Endodermal cell (in vitro differentiated cells): Measurements from ENCODE around the gene S100A3. TPM values are rescaled to one million over a fixed set of nuclear protein-coding genes. Genes with fewer than 3 reads are reported as not detected.
"Not testable (repeated sequence)": the region's sequence is repeated elsewhere in the genome, so short reads cannot be mapped to it uniquely, and the experiment has no call there.

Source experiments
- DNase-seq: peaks from one replicate; pipeline ENCODE4 v3.0.0-alpha.2; 2017
- H3K27ac ChIP-seq: 2 replicates; pipeline ENCODE4 v1.5.1; 2013; ENCODE audit warnings: mild to moderate bottlenecking, low read depth, low read length, moderate library complexity
- H3K27me3 ChIP-seq: 2 replicates; pipeline ENCODE4 v1.6.1; 2013; ENCODE audit warnings: mild to moderate bottlenecking, low read length, moderate library complexity; ENCODE audit not compliant: insufficient read depth, control insufficient read depth, poor library complexity, severe bottlenecking
- H3K36me3 ChIP-seq: 2 replicates; pipeline ENCODE4 v1.7.0; 2013; ENCODE audit warnings: mild to moderate bottlenecking, low read length, moderate library complexity; ENCODE audit not compliant: control insufficient read depth, insufficient read depth
- H3K4me1 ChIP-seq: one replicate; pipeline ENCODE4 v1.7.0; 2013; ENCODE audit warnings: low read length; ENCODE audit not compliant: control insufficient read depth, insufficient read depth
- H3K4me3 ChIP-seq: 2 replicates; pipeline ENCODE4 v1.5.1; 2013; ENCODE audit warnings: mild to moderate bottlenecking, low read length, moderate library complexity
- H3K9ac ChIP-seq: 2 replicates; pipeline ENCODE4 v1.6.1; 2013; ENCODE audit warnings: mild to moderate bottlenecking, low read length, moderate library complexity; ENCODE audit not compliant: poor library complexity, severe bottlenecking; ENCODE audit errors: extremely low read depth
- H3K9me3 ChIP-seq: 2 replicates; pipeline ENCODE4 v1.6.1; 2013; ENCODE audit warnings: mild to moderate bottlenecking, low read length, moderate library complexity; ENCODE audit not compliant: control insufficient read depth
- H3K27ac Mint-ChIP-seq: 2 replicates; pipeline ENCODE4 v1.8.0; 2020; ENCODE audit warnings: mixed read lengths
- H3K27me3 Mint-ChIP-seq: 2 replicates; pipeline ENCODE4 v1.8.0; 2021; ENCODE audit warnings: mild to moderate bottlenecking, mixed read lengths; ENCODE audit not compliant: insufficient read depth
- H3K36me3 Mint-ChIP-seq: 2 replicates; pipeline ENCODE4 v1.8.0; 2020; ENCODE audit warnings: low read depth, mixed read lengths
- H3K4me1 Mint-ChIP-seq: 2 replicates; pipeline ENCODE4 v1.8.0; 2020; ENCODE audit warnings: mixed read lengths
- H3K4me3 Mint-ChIP-seq: 2 replicates; pipeline ENCODE4 v1.8.0; 2020; ENCODE audit warnings: mild to moderate bottlenecking, moderate library complexity, mixed read lengths
- H3K9me3 Mint-ChIP-seq: 2 replicates; pipeline ENCODE4 v1.8.0; 2020; ENCODE audit warnings: mild to moderate bottlenecking, mixed read lengths
- WGBS, 2 experiments: methylation state at CpG; one replicate each; pipeline versions ENCODE4 v1.1.5 to v1.1.7; 2013; ENCODE audit warnings: missing lambda C conversion rate in 2 of 2, mixed read lengths in 1 of 2; ENCODE audit not compliant: insufficient coverage in 1 of 2, insufficient read length in 1 of 2; 5-methylcytosine and 5-hydroxymethylcytosine counted together
- total RNA-seq, 2 donors: library from RNA; stranded (reverse); fragmentation: NEBNext Ultra II Directional in 1 of 2; extraction: Animal tissue kit (Norgen Biotek cat#: 25700) in 1 of 2; gene quantifications; 2 replicates in 1 of 2; 3 replicates in 1 of 2; pipeline ENCODE4 v1.2.1, GENCODE V29; 2021
- TF ChIP-seq, protein P1 (sequence below): fragments of 200-600 bp; sonication (generic); conservative IDR thresholded peaks from 2 replicates; pipeline ENCODE4 v1.5.0; 2021; ENCODE audit warnings: antibody characterized with exemption, mild to moderate bottlenecking

S100A3 gene
- total RNA-seq, 2 donors from 2014 or later = not detected

DNA sequence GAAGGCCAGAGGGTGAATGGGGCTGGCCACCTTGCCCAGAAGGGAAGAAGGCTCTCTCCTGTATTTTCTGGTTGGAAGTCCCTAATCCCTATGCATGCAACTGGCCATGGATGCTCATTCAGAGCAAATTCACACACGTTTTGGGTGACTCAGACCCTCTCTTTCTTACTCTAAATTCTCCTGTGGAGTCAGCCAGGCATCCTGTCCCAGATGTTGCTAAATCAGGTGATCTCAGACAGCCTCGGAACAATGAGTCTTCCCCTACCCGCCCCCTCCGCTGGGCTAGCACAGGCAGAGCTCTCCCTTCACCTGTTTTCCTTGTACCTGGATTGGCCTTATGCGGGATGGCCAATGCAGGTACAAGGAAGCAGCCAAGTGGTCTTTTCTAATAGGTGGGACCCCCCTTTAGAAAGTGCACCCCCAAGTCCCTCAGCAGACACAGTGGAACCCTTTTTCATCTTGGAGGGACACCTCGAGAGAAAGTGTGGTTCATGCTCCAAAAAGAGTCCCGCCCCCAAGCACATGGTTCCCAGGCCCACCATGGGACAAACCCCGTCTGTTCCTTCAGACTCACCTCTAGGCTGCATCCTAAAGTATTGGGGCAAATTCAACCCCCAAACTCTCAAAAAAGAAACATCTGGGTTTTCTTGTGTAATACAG is 21.9 kb downstream of the S100A3 start:
- Histone ChIP-seq H3K4me1 (peaks cover 3% of the 10 kb centered on the region), H3K4me3 (no peak overlapping the region), H3K9ac (no peak overlapping the region), H3K36me3 (no peaks in the 10 kb centered on the region), H3K9me3 (no peaks in the 10 kb centered on the region), H3K27me3 (no peaks in the 10 kb centered on the region), H3K27ac (no peak overlapping the region)
- TF ChIP-seq, protein P1, sequence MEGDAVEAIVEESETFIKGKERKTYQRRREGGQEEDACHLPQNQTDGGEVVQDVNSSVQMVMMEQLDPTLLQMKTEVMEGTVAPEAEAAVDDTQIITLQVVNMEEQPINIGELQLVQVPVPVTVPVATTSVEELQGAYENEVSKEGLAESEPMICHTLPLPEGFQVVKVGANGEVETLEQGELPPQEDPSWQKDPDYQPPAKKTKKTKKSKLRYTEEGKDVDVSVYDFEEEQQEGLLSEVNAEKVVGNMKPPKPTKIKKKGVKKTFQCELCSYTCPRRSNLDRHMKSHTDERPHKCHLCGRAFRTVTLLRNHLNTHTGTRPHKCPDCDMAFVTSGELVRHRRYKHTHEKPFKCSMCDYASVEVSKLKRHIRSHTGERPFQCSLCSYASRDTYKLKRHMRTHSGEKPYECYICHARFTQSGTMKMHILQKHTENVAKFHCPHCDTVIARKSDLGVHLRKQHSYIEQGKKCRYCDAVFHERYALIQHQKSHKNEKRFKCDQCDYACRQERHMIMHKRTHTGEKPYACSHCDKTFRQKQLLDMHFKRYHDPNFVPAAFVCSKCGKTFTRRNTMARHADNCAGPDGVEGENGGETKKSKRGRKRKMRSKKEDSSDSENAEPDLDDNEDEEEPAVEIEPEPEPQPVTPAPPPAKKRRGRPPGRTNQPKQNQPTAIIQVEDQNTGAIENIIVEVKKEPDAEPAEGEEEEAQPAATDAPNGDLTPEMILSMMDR = no peak
- Mint-ChIP-seq H3K27me3 (peaks cover 12% of the 10 kb centered on the region), H3K27ac (no peak overlapping the region), H3K4me1 (peaks cover 9% of the 10 kb centered on the region), H3K9me3 (peaks cover 4% of the 10 kb centered on the region), H3K36me3 (no peaks in the 10 kb centered on the region), H3K4me3 (no peak overlapping the region)
- peak; percentile 77 for DNase-seq
- 78 to 83% methylated on average over 8 of the region's 8 CpGs for WGBS, 2 experiments

- 91 to 95% methylated on average over 6 to 8 of the region's 8 CpGs for WGBS, 2 experiments
- DNase-seq = peak; percentile 34
- Mint-ChIP-seq H3K27ac (no peak overlapping the region), H3K27me3 (peaks cover 13% of the 10 kb centered on the region), H3K36me3 (no peaks in the 10 kb centered on the region), H3K4me1 (peaks cover 9% of the 10 kb centered on the region), H3K9me3 (peaks cover 6% of the 10 kb centered on the region), H3K4me3 (no peak overlapping the region)
- H3K4me3 ChIP-seq = no peak overlapping the region
- H3K9me3 ChIP-seq = no peaks in the 10 kb centered on the region
- no peak overlapping the region for H3K27ac ChIP-seq
- peaks cover 5% of the 10 kb centered on the region for H3K4me1 ChIP-seq
- H3K9ac ChIP-seq = no peak overlapping the region
- TF ChIP-seq, protein P1 = no peak
- no peaks in the 10 kb centered on the region for H3K36me3 ChIP-seq
- no peaks in the 10 kb centered on the region for H3K27me3 ChIP-seq
These were observed 22.9 kb downstream of the S100A3 start for GRCh38 chr1:153526132-153526543.

DNA sequence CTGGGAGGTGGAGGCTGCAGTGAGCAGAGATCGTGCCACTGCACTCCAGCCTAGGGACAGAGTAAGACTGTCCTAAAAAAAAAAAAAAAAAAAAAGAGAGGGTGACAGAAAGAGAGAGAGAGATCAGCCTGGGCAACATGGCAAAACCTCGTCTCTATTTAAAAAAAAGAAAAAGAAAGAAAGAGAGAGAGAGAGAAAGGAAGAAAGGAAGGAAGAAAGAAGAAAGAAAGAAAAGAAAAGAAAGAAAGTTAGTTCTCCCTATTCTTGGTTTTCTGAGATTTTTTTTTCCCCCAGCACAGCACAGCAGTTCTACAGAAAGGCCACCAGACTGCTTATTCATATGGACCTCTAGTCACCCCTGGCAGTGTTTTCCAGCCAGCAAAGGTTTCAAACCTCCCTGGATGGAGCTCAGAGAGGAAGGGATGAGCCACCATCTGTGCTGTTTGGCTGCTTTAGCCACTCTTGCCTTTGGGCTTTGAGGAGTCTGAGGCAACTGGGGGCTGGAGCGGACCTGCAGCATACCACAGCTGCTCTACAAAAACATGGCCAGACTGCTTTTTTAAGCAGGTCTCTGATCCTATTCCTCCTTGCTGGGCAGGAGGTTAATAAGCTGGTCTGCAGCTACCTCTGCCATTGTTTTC is 23.9 kb downstream of the S100A3 start:
- peaks cover 16% of the 10 kb centered on the region for H3K27me3 Mint-ChIP-seq
- peaks cover 19% of the 10 kb centered on the region for H3K4me1 Mint-ChIP-seq
- WGBS, 2 experiments = 55 to 82% methylated on average over 2 to 3 of the region's 3 CpGs
- H3K36me3 ChIP-seq = no peaks in the 10 kb centered on the region
- no peaks in the 10 kb centered on the region for H3K36me3 Mint-ChIP-seq
- H3K4me3 ChIP-seq = no peak overlapping the region
- peak; percentile 42 for DNase-seq
- H3K27ac Mint-ChIP-seq = no peak overlapping the region
- no peaks in the 10 kb centered on the region for H3K9me3 ChIP-seq
- no peak overlapping the region for H3K9ac ChIP-seq
- TF ChIP-seq, protein P1 = no peak
- peaks cover 11% of the 10 kb centered on the region for H3K4me1 ChIP-seq
- no peaks in the 10 kb centered on the region for H3K27me3 ChIP-seq
- no peak overlapping the region for H3K4me3 Mint-ChIP-seq
- peaks cover 8% of the 10 kb centered on the region for H3K9me3 Mint-ChIP-seq
- no peak overlapping the region for H3K27ac ChIP-seq

DNA sequence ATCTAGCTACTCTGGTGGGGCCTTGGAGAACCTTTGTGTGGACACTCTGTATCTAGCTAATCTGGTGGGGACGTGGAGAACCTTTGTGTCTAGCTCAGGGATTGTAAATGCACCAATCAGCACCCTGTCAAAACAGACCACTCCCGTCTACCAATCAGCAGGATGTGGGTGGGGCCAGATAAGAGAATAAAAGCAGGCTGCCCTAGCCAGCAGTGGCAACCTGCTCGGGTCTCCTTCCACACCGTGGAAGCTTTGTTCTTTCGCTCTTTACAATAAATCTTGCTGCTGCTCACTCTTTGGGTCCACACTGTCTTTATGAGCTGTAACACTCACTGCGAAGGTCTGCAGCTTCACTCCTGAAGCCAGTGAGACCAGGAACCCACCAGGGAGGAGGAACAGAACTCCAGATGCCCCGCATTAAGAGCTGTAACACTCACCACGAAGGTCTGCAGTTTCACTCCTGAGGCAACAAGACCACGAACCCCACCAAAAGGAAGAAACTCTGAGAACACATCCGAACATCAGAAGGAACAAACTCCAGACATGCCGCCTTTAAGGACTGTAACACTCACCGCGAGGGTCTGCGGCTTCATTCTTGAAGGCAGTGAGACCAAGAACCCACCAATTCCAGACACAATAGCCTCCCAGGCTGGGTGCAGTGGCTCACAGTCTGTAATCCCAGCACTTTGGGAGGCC is 26.6 kb downstream of the S100A3 start:
- not testable (repeated sequence) for H3K4me3 ChIP-seq, H3K9ac ChIP-seq, H3K4me3 Mint-ChIP-seq, H3K36me3 ChIP-seq, DNase-seq, H3K36me3 Mint-ChIP-seq, H3K27ac Mint-ChIP-seq, H3K9me3 ChIP-seq, H3K27me3 ChIP-seq, H3K27ac ChIP-seq, H3K9me3 Mint-ChIP-seq
- peaks cover 27% of the 10 kb centered on the region for H3K27me3 Mint-ChIP-seq
- peaks cover 26% of the 10 kb centered on the region for H3K4me1 Mint-ChIP-seq
- peaks cover 11% of the 10 kb centered on the region for H3K4me1 ChIP-seq
- WGBS, 2 experiments = 86 to 87% methylated on average over 12 to 13 of the region's 14 CpGs

DNA sequence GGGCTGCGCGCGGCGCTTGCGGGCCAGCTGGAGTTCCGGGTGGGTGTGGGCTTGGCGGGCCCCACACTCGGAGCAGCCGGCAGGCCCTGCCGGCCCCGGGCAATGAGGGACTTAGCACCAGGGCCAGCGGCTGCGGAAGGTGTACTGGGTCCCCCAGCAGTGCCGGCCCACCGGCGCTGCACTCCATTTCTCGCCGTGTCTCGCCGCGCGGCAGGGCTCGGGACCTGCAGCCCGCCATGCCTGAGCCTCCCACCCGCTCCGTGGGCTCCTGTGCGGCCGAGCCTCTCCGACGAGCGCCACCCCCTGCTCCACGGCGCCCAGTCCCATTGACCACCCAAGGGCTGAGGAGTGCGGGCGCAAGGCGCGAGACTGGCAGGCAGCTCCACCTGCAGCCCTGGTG is 27.2 kb downstream of the S100A3 start:
- not testable (repeated sequence) for H3K27me3 ChIP-seq
- H3K4me1 Mint-ChIP-seq = peaks cover 21% of the 10 kb centered on the region

More for the DNA sequence above, 27.2 kb downstream of the S100A3 start:
- H3K4me1 ChIP-seq = peaks cover 11% of the 10 kb centered on the region
- not testable (repeated sequence) for H3K9me3 Mint-ChIP-seq, H3K4me3 Mint-ChIP-seq, H3K9ac ChIP-seq, H3K36me3 Mint-ChIP-seq, DNase-seq, H3K27ac ChIP-seq, H3K9me3 ChIP-seq, H3K27ac Mint-ChIP-seq, H3K4me3 ChIP-seq, H3K36me3 ChIP-seq
- WGBS, 2 experiments = 96 to 99% methylated on average over 17 to 37 of the region's 37 CpGs
- peaks cover 34% of the 10 kb centered on the region for H3K27me3 Mint-ChIP-seq
